ENCODE measurements around the gene ADRB2. TPM values are rescaled to one million over a fixed set of nuclear protein-coding genes. Genes with fewer than 3 reads are reported as not detected.
"Not testable (repeated sequence)": the region's sequence is repeated elsewhere in the genome, so short reads cannot be mapped to it uniquely, and the experiment has no call there.

Gene ADRB2
- total and polyA plus RNA-seq, 5 donors from 2014 or later: 0.30 to 1.4 (median 0.53) TPM

DNA sequence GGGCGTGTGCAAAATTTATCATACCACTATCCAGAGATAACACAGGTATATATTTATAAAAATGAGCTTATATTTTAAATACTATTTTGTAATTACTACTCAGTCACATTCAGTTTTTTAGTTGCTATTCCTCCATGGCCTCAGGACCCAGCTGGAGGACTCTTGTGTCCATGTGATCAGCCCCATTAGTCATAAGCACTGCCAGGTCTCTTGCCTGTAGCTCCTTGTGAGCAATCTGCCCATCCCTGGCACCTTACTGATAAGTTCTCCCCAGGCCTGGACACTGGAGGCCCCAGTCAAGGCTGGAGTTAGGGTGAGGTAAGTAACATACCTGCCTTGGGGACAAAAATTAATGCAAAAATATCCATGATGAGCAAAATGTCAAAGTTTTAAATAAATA lies 29.5 kb upstream of the ADRB2 start:
- no peak for DNase-seq
- Mint-ChIP-seq H3K4me3 (no peak overlapping the region), H3K27me3 (peaks cover 18% of the 10 kb centered on the region), H3K36me3 (no peaks in the 10 kb centered on the region), H3K9me3 (peaks cover 0 to 2% (median 0%) of the 10 kb centered on the region in 7 donors), H3K4me1 (no peaks in the 10 kb centered on the region), H3K27ac (no peak overlapping the region)
- no peak for ATAC-seq (ENCODE audit: low read depth in 2 of 2)
- H3K27me3 ChIP-seq (ENCODE audit: control insufficient read depth, insufficient read depth, low read length): peaks cover 8% of the 10 kb centered on the region
- H3K9me3 ChIP-seq (ENCODE audit: control insufficient read depth in 2 of 2, low read length in 2 of 2): no peaks in the 10 kb centered on the region
- H3K36me3 ChIP-seq (ENCODE audit: control insufficient read depth, insufficient read depth, low read length): no peaks in the 10 kb centered on the region
- no peaks in the 10 kb centered on the region for H3K4me1 ChIP-seq (ENCODE audit: control insufficient read depth, insufficient read depth, low read length, poor library complexity, severe bottlenecking)
- no peak overlapping the region for H3K27ac ChIP-seq (ENCODE audit: insufficient read depth, low read length, poor library complexity, severe bottlenecking)
- H3K4me3 ChIP-seq (ENCODE audit: low read depth, low read length): no peak overlapping the region

DNA sequence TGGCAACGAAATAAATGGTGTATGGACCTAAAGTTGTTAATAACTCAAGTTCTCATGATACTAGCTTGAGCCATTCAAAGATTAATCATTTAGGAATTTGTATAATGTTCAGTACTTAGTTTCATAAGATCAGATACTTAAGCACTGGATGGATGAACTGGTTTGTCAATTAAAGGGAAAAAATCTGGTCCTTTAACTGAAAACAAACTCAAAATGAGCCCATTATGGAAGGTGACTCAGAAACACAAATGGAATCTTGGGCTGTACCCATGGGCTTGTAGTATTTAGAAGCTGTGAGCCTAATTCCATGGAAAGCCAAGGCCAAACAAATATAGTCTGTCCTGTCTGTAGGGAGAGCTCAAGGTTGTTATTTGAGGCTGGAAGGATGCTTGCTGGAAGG lies 27.6 kb upstream of the ADRB2 start:
- Mint-ChIP-seq H3K9me3 (peaks cover 0 to 3% (median 0%) of the 10 kb centered on the region in 7 donors), H3K27ac (no peak overlapping the region)

DNA sequence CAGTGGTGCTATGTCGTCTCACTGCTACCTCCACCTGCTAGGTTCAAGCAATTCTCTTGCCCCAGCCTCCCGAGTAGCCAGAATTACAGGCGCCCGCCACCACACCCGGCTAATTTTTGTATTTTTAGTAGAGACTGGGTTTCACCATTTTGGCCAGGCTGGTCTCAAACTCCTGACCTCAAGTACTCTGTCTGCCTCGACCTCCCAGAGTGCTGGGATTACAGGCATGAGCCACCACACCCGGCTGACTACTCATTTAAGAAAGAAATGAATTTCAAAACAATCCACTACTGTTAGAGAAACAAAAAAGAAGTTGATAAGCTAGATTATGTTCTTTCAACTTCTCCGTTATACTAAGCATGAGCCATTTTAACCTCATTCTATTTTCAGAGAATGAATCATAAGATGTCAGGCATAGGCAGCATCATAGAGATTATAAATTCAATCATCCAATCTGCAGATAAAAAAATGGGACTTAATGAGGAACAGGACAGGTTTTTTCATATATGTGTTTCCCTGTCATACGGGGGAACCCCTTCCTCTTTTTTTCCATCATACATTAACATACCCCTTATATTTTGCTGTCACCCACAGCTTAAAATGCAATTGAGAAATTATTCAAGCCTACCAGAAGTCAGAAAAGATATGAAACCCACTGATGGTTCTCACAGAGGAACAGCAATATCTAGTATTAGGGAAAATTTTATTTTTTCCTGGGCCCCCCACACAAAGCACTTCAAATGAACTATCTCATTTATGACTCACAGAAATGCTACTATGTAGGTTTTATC lies 26.5 kb upstream of the ADRB2 start:
- H3K27ac ChIP-seq (ENCODE audit: insufficient read depth, low read length, poor library complexity, severe bottlenecking): no peak overlapping the region
- no peak overlapping the region for H3K27ac Mint-ChIP-seq
- H3K4me1 ChIP-seq (ENCODE audit: control insufficient read depth, insufficient read depth, low read length, poor library complexity, severe bottlenecking): no peaks in the 10 kb centered on the region
- no peak overlapping the region for H3K4me3 ChIP-seq (ENCODE audit: low read depth, low read length)
- DNase-seq (no peak), ATAC-seq (ENCODE audit: low read depth in 2 of 2) (no peak)
- no peaks in the 10 kb centered on the region for H3K9me3 ChIP-seq (ENCODE audit: control insufficient read depth in 2 of 2, low read length in 2 of 2)
- peaks cover 12% of the 10 kb centered on the region for H3K27me3 ChIP-seq (ENCODE audit: control insufficient read depth, insufficient read depth, low read length)
- no peaks in the 10 kb centered on the region for H3K36me3 Mint-ChIP-seq
- peaks cover 0 to 3% (median 0%) of the 10 kb centered on the region in 7 donors for H3K9me3 Mint-ChIP-seq
- H3K27me3 Mint-ChIP-seq: peaks cover 15% of the 10 kb centered on the region
- H3K4me3 Mint-ChIP-seq: no peak overlapping the region
- H3K36me3 ChIP-seq (ENCODE audit: control insufficient read depth, insufficient read depth, low read length): no peaks in the 10 kb centered on the region
- peaks cover 0 to 2% (median 0%) of the 10 kb centered on the region in 4 donors for H3K4me1 Mint-ChIP-seq

More for the DNA sequence above, 27.6 kb upstream of the ADRB2 start:
- ATAC-seq (ENCODE audit: low read depth in 2 of 2) (no peak), DNase-seq (no peak)
- H3K27me3 Mint-ChIP-seq: peaks cover 18% of the 10 kb centered on the region
- Histone ChIP-seq H3K36me3 (ENCODE audit: control insufficient read depth, insufficient read depth, low read length) (no peaks in the 10 kb centered on the region), H3K27me3 (ENCODE audit: control insufficient read depth, insufficient read depth, low read length) (peaks cover 12% of the 10 kb centered on the region), H3K27ac (ENCODE audit: insufficient read depth, low read length, poor library complexity, severe bottlenecking) (no peak overlapping the region), H3K4me3 (ENCODE audit: low read depth, low read length) (no peak overlapping the region), H3K4me1 (ENCODE audit: control insufficient read depth, insufficient read depth, low read length, poor library complexity, severe bottlenecking) (no peaks in the 10 kb centered on the region), H3K9me3 (ENCODE audit: control insufficient read depth in 2 of 2, low read length in 2 of 2) (no peaks in the 10 kb centered on the region)
- no peaks in the 10 kb centered on the region for H3K36me3 Mint-ChIP-seq
- H3K4me3 Mint-ChIP-seq: no peak overlapping the region
- H3K4me1 Mint-ChIP-seq: peaks cover 0 to 2% (median 0%) of the 10 kb centered on the region in 4 donors

DNA sequence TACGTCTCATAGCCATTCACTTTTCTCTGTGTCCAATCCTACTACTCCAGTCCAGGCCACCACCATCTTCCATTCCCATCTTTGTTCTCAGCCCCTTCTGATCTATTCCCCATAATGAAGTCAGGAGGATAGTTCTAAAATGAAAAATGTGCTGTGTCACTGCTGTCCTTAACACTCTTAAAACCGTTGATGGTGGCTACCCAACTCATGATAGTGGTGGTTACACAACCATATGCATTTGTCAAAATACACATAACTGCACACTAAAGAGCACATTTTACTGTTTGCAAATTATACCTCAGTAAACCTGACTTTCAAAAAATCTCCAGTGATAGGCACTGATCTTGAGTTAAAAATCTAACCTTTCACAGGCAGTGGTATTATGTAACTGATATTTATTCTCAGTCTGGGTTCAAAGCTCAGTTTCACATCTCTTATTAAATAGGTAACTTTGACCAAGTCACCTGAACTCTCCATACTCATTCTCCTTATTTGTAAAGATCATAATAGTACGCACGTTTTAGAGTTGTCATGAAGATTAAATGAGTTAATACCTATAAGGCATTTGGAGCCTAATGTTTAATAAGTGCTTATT lies 24.6 kb upstream of the ADRB2 start:
- no peak for ATAC-seq (ENCODE audit: low read depth in 2 of 2)
- no peaks in the 10 kb centered on the region for H3K36me3 Mint-ChIP-seq
- H3K4me1 Mint-ChIP-seq: peaks cover 3 to 6% (median 5%) of the 10 kb centered on the region in 4 donors
- Histone ChIP-seq H3K4me1 (ENCODE audit: control insufficient read depth, insufficient read depth, low read length, poor library complexity, severe bottlenecking) (no peaks in the 10 kb centered on the region), H3K27me3 (ENCODE audit: control insufficient read depth, insufficient read depth, low read length) (peaks cover 9% of the 10 kb centered on the region), H3K36me3 (ENCODE audit: control insufficient read depth, insufficient read depth, low read length) (no peaks in the 10 kb centered on the region), H3K27ac (ENCODE audit: insufficient read depth, low read length, poor library complexity, severe bottlenecking) (no peak overlapping the region), H3K4me3 (ENCODE audit: low read depth, low read length) (no peak overlapping the region), H3K9me3 (ENCODE audit: control insufficient read depth in 2 of 2, low read length in 2 of 2) (no peaks in the 10 kb centered on the region)
- no peak overlapping the region for H3K4me3 Mint-ChIP-seq
- DNase-seq: no peak
- H3K9me3 Mint-ChIP-seq: peaks cover 0 to 3% (median 0%) of the 10 kb centered on the region in 7 donors
- H3K27ac Mint-ChIP-seq: no peak overlapping the region
- H3K27me3 Mint-ChIP-seq: peaks cover 12% of the 10 kb centered on the region

DNA sequence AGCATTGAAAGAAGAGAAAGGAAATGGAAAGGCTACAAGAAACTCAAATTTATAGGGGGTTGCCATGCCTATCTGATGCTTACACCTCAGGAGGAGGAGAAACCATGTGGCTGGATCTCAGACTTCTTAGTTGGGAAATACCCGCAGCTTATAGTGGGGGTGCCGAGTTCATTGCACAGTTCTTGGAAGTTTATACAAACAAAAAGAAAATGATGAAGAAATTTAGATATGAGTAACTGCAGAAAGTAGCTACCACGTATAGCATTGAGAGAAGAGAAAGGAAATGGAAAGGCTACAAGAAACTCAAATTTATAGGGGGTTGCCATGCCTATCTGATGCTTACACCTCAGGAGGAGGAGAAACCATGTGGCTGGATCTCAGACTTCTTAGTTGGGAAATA lies 23.0 kb upstream of the ADRB2 start:
- H3K4me1 ChIP-seq (ENCODE audit: control insufficient read depth, insufficient read depth, low read length, poor library complexity, severe bottlenecking); H3K27me3 ChIP-seq (ENCODE audit: control insufficient read depth, insufficient read depth, low read length); H3K9me3 ChIP-seq (ENCODE audit: control insufficient read depth in 2 of 2, low read length in 2 of 2); H3K27ac ChIP-seq (ENCODE audit: insufficient read depth, low read length, poor library complexity, severe bottlenecking); DNase-seq; H3K36me3 ChIP-seq (ENCODE audit: control insufficient read depth, insufficient read depth, low read length); H3K36me3 Mint-ChIP-seq; H3K4me3 ChIP-seq (ENCODE audit: low read depth, low read length); H3K27ac Mint-ChIP-seq; ATAC-seq (ENCODE audit: low read depth in 2 of 2); H3K9me3 Mint-ChIP-seq; H3K4me3 Mint-ChIP-seq: not testable (repeated sequence)
- Mint-ChIP-seq H3K4me1 (peaks cover 3 to 13% (median 8%) of the 10 kb centered on the region in 4 donors), H3K27me3 (peaks cover 12% of the 10 kb centered on the region)

DNA sequence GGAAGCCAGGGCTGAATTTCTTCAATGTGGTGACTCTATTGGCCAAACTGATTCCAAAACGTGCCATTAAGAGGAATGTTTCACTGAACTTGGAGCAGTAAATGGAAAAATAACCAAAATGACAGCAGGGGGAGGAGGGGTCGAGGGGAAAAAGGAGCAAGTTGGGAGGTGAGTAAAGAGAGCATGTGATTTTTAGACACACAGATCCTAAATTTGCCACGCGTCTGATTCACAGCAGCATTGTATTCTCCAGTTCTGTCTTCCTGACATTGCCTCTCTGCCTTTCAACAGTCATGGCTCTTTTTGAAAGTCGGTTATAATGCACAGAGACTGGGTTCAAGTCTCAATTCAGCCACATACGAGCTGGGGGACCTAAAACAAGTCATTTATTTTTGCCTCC lies 22.0 kb upstream of the ADRB2 start:
- peaks cover 4% of the 10 kb centered on the region for H3K36me3 Mint-ChIP-seq

DNA sequence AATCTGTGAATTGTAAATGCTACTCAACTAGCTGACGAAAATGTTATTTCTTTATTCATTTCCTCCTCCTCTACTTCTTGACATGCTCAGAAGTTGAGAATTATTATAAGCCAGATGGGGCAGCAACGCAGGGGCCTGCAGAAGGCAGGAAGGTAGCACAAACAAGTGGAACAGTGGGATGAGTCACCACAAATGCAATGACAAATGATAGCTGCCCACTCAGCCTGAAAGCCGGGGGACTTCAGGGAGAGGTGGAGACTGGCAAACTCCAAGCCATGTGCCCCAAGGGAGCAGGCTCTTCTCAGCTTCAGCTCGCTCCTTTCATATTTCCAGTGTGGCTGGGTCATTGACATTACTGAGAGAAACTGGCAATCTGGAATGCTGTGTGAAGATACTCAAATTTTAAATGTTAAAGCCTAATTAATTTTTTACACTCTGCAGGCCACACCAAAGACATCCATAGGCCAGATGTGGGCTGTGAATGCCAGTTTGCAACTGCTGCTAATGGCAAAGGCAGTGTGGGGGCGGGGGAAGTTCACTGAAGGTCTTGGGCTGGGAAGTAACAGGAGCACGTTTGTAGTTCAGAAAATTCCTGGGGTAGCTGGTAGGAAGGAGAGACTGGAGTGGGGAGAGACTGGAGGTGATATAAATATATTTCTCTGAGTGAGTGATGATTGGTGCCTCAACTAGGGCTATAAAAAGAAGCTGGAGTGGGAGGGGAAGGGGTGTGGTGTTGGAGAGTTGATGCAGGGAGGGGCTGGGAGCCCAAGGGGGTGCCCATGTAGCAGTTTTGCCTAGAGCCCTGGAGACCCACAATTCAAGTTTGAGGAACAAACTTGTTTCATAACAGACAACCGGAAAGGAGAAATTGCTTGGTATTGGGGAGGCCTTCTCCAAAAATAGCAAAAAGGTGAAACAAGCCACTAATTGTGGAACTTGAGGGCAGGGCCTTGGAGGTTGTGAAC lies 20.8 kb upstream of the ADRB2 start:
- H3K27me3 ChIP-seq (ENCODE audit: control insufficient read depth, insufficient read depth, low read length): peaks cover 7% of the 10 kb centered on the region
- no peaks in the 10 kb centered on the region for H3K9me3 ChIP-seq (ENCODE audit: control insufficient read depth in 2 of 2, low read length in 2 of 2)
- H3K4me3 ChIP-seq (ENCODE audit: low read depth, low read length): no peak overlapping the region
- DNase-seq (no peak), ATAC-seq (ENCODE audit: low read depth in 2 of 2) (no peak)
- no peak overlapping the region for H3K27ac ChIP-seq (ENCODE audit: insufficient read depth, low read length, poor library complexity, severe bottlenecking)
- Mint-ChIP-seq H3K36me3 (peaks cover 5% of the 10 kb centered on the region), H3K9me3 (peaks cover 0 to 3% (median 0%) of the 10 kb centered on the region in 7 donors), H3K4me3 (peak overlapping the region in 2 of 4 donors; percentile 31 to 82), H3K4me1 (peaks cover 14 to 33% (median 22%) of the 10 kb centered on the region in 4 donors), H3K27me3 (peaks cover 12% of the 10 kb centered on the region), H3K27ac (peak overlapping the region in 2 of 3 donors; percentile 27 to 28)
- H3K4me1 ChIP-seq (ENCODE audit: control insufficient read depth, insufficient read depth, low read length, poor library complexity, severe bottlenecking): peaks cover 17% of the 10 kb centered on the region
- no peaks in the 10 kb centered on the region for H3K36me3 ChIP-seq (ENCODE audit: control insufficient read depth, insufficient read depth, low read length)

More for the DNA sequence above, 22.0 kb upstream of the ADRB2 start:
- ATAC-seq (ENCODE audit: low read depth in 2 of 2): no peak
- peaks cover 8 to 22% (median 15%) of the 10 kb centered on the region in 4 donors for H3K4me1 Mint-ChIP-seq
- H3K4me3 Mint-ChIP-seq: no peak overlapping the region
- peaks cover 12% of the 10 kb centered on the region for H3K27me3 Mint-ChIP-seq
- peaks cover 9% of the 10 kb centered on the region for H3K27me3 ChIP-seq (ENCODE audit: control insufficient read depth, insufficient read depth, low read length)
- H3K27ac Mint-ChIP-seq: no peak overlapping the region
- no peak overlapping the region for H3K27ac ChIP-seq (ENCODE audit: insufficient read depth, low read length, poor library complexity, severe bottlenecking)
- H3K4me3 ChIP-seq (ENCODE audit: low read depth, low read length): no peak overlapping the region
- H3K9me3 ChIP-seq (ENCODE audit: control insufficient read depth in 2 of 2, low read length in 2 of 2): no peaks in the 10 kb centered on the region
- H3K36me3 ChIP-seq (ENCODE audit: control insufficient read depth, insufficient read depth, low read length): no peaks in the 10 kb centered on the region
- H3K9me3 Mint-ChIP-seq: peaks cover 0 to 3% (median 0%) of the 10 kb centered on the region in 7 donors
- no peak for DNase-seq
- peaks cover 6% of the 10 kb centered on the region for H3K4me1 ChIP-seq (ENCODE audit: control insufficient read depth, insufficient read depth, low read length, poor library complexity, severe bottlenecking)
